Spleen (tissue), 11 donors: Measurements from ENCODE around the gene SLC25A11. TPM values are rescaled to one million over a fixed set of nuclear protein-coding genes. Genes with fewer than 3 reads are reported as not detected.

Experiments
- DNase-seq: peaks from one replicate; pipeline ENCODE4 v3.0.0-alpha.2; 2020
- H3K27ac ChIP-seq, 8 donors: fragments of 200-600 bp; sonication (generic) in 7 of 8; 1 replicate in 4 of 8; 2 replicates in 4 of 8; pipeline versions ENCODE4 v1.5.0 to v1.8.0; 2016 to 2021; ENCODE audit warnings: inconsistent platforms in 4 of 8, mild to moderate bottlenecking in 4 of 8, moderate library complexity in 1 of 8
- H3K27me3 ChIP-seq, 7 donors: fragments of 200-600 bp; sonication (generic) in 6 of 7; replicated peaks in 1 of 7; 1 replicate in 4 of 7; 2 replicates in 3 of 7; pipeline versions ENCODE4 v1.5.0 to v1.8.0; 2016 to 2021; ENCODE audit warnings: inconsistent platforms in 3 of 7, mild to moderate bottlenecking in 1 of 7
- H3K36me3 ChIP-seq, 6 donors: fragments of 200-600 bp; sonication (generic) in 5 of 6; 1 replicate in 4 of 6; 2 replicates in 2 of 6; pipeline versions ENCODE4 v1.5.0 to v1.8.0; 2016 to 2021; ENCODE audit warnings: inconsistent platforms in 2 of 6
- H3K4me1 ChIP-seq, 6 donors: fragments of 200-600 bp; sonication (generic) in 5 of 6; 1 replicate in 3 of 6; 2 replicates in 3 of 6; pipeline versions ENCODE4 v1.5.0 to v1.8.0; 2016 to 2021; ENCODE audit warnings: inconsistent platforms in 3 of 6
- H3K4me3 ChIP-seq, 8 donors: fragments of 200-600 bp; sonication (generic) in 7 of 8; 1 replicate in 4 of 8; 2 replicates in 4 of 8; pipeline versions ENCODE4 v1.5.0 to v1.8.0; 2016 to 2021; ENCODE audit warnings: inconsistent platforms in 4 of 8, mild to moderate bottlenecking in 4 of 8, moderate library complexity in 2 of 8
- H3K9me3 ChIP-seq, 8 donors: fragments of 200-600 bp; sonication (generic) in 7 of 8; 1 replicate in 4 of 8; 2 replicates in 4 of 8; pipeline versions ENCODE4 v1.5.0 to v1.8.0; 2016 to 2021; ENCODE audit warnings: inconsistent platforms in 4 of 8
- POLR2A ChIP-seq, 3 donors: fragments of 450-650 bp; IDR thresholded peaks; one replicate each; pipeline ENCODE4 v1.5.1; 2017; ENCODE audit warnings: antibody characterized with exemption in 3 of 3, mild to moderate bottlenecking in 1 of 3
- POLR2AphosphoS5 ChIP-seq, 3 donors: sonication (generic); formaldehyde crosslinking; IDR thresholded peaks; one replicate each; pipeline ENCODE4 v1.5.1; 2017; ENCODE audit warnings: antibody characterized with exemption in 3 of 3
- WGBS, 5 donors: extraction: QIAGEN DNeasy Blood & Tissue Kit in 3 of 5; methylation state at CpG; one replicate each; pipeline versions ENCODE4 v1.1.5 to v1.1.7; 2013 to 2018; 5-methylcytosine and 5-hydroxymethylcytosine counted together
- intact Hi-C: fragments of 100-400 bp; cut with DNase I; formaldehyde crosslinking; loops from one replicate; pipeline ENCODE4 v1.15.0; 2023; ENCODE audit warnings: low total_unique reads
- polyA plus RNA-seq, 3 donors: library from polyadenylated mRNA; stranded (reverse); fragments of 200-250 nt; gene quantifications; one replicate each; pipeline ENCODE4 v1.2.1, GENCODE V29; 2013
- total RNA-seq, 7 donors: library from RNA; depleted of rRNA in 3 of 7; stranded (reverse); fragments of >200 nt in 3 of 7; fragmentation: NEBNext Ultra II Directional in 4 of 7; extraction: Animal tissue kit (Norgen Biotek cat#: 25700) in 4 of 7; gene quantifications; one replicate each; pipeline versions ENCODE4 v1.1.0 to v1.2.1, GENCODE V29; 2016 to 2021
- TF ChIP-seq, protein P1 (sequence below), 11 experiments: fragments of 200-600 bp in 7 of 11; fragments of 450-650 bp in 4 of 11; sonication (generic) in 4 of 11; IDR thresholded peaks in 8 of 11; conservative IDR thresholded peaks in 3 of 11; 1 replicate in 7 of 11; 2 replicates in 4 of 11; pipeline versions ENCODE4 v1.4.0 to v1.8.0; 2016 to 2021; ENCODE audit warnings: antibody characterized with exemption in 11 of 11, inconsistent platforms in 4 of 11, mild to moderate bottlenecking in 1 of 11
- donor health status: healthy with polysubstance abuse.
- donor health status: DM: no; HTN: no; CAD: no; lungs with moderate emphysema.
- donor health status: DM: no; HTN: no; CAD: no.
- donor health status: Bipolar disorder and iron deficiency.
- donor health status: healthy.
- donor health status: DM: no; HTN: no; CAD: no.
- donor health status: DM: yes; HTN: yes; CAD: no.

The SLC25A11 gene
- total and polyA plus RNA-seq, 10 donors, result 22.1 to 61.0 (median 40.7) TPM

DNA sequence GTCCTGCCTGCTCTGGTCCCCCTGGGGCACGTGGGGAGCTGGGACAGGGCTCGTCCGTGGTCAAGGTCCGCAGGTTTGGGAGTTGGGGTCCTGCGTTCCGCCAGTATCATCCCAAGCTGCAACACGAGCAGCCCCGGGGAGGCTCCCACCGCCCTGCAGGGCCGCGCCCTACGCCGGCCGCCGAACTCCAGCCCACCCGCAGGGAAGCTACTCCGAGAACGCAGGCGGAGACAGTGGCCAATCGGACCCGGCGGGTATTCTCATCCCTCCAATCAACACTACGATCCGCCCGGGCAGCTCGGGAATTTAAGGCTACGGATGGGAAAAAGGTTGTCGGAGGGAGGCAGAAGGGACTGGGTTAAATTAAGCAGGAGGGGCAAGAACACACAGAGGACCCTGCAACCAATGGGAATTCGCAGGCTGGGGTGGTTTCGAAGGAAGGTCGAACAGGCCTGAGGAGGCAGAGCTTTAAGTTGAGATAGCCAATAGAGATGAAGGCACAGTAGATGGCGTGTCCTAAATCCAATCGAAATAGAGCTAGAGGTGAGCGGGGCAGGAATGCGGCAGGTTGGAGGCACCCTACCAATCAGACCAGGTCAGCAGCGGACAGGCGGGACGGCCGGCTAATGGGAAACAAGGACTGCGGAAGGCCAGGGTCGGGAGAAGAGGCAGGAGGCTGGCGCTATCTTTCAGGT, 27.1 kb upstream of the SLC25A11 start:
- peaks cover 15 to 71% (median 35%) of the 10 kb centered on the region in 6 donors for H3K4me1 ChIP-seq
- TF ChIP-seq, protein P1, sequence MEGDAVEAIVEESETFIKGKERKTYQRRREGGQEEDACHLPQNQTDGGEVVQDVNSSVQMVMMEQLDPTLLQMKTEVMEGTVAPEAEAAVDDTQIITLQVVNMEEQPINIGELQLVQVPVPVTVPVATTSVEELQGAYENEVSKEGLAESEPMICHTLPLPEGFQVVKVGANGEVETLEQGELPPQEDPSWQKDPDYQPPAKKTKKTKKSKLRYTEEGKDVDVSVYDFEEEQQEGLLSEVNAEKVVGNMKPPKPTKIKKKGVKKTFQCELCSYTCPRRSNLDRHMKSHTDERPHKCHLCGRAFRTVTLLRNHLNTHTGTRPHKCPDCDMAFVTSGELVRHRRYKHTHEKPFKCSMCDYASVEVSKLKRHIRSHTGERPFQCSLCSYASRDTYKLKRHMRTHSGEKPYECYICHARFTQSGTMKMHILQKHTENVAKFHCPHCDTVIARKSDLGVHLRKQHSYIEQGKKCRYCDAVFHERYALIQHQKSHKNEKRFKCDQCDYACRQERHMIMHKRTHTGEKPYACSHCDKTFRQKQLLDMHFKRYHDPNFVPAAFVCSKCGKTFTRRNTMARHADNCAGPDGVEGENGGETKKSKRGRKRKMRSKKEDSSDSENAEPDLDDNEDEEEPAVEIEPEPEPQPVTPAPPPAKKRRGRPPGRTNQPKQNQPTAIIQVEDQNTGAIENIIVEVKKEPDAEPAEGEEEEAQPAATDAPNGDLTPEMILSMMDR (IDR thresholded peaks at IDR 0.05 in 8 of 11, conservative IDR thresholded peaks at IDR 0.05 in 3 of 11), result peak in 1 of 11 experiments; percentile 26
- TF ChIP-seq POLR2AphosphoS5 (IDR thresholded peaks at IDR 0.05) (peak in 2 of 3 donors; percentile 34 to 72), POLR2A (IDR thresholded peaks at IDR 0.05) (no peak)
- WGBS, 5 donors, result 0 to 1% (median 0%) methylated on average over 31 to 42 of the region's 42 CpGs
- peak overlapping the region; percentile 93 to 95 (median 94) for H3K27ac ChIP-seq
- H3K36me3 ChIP-seq, result peaks cover 0 to 59% (median 21%) of the 10 kb centered on the region in 6 donors
- intact Hi-C loops, result loop anchor here (2.0 kb wide), 1 partner anchor 26 kb away; the partner anchor contains the start of genes RNF167 and SLC25A11
- H3K27me3 ChIP-seq, result no peaks in the 10 kb centered on the region
- H3K9me3 ChIP-seq, result no peaks in the 10 kb centered on the region
- peak; percentile 98 for DNase-seq
- H3K4me3 ChIP-seq, result peak overlapping the region; percentile 72 to 90 (median 84)

DNA sequence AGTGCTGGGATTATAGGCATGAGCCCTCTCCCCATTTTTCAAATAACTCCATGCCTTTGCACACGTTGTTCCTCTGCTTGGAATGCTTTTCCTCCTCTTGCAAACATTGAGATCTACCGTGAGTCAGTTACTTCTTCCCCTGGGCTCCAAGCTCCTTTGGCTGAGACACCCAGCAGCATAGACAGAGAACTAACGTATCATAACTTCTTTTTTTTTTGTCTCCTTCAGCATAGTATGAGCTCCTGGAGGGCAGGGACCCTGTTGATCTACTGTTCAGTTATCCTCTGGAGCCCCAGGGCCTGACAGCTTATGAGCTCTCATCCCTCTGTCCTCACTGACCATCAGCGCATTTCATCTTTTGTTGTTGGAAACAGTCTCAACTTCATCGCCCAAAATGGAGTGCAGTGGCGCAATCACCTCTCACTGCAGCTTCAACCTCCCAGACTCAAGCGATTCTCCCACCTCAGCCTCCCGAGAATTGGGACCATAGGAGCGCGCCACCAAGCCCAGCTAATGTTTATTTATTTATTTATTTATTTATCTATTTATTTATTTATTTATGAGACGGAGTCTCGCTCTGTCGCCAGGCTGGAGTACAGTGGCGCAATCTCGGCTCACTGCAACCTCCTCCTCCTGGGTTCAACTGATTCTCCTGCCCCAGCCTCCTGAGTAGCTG, 25.6 kb upstream of the SLC25A11 start:
- Histone ChIP-seq H3K27ac (peak overlapping the region in 6 of 8 donors; percentile 93 to 95 (median 94)), H3K36me3 (peaks cover 0 to 57% (median 20%) of the 10 kb centered on the region in 6 donors), H3K4me1 (peaks cover 15 to 58% (median 35%) of the 10 kb centered on the region in 6 donors), H3K9me3 (no peaks in the 10 kb centered on the region), H3K27me3 (no peaks in the 10 kb centered on the region), H3K4me3 (peak overlapping the region in 2 of 8 donors; percentile 75 to 87)
- no peak for DNase-seq
- TF ChIP-seq, protein P1 (IDR thresholded peaks at IDR 0.05 in 8 of 11, conservative IDR thresholded peaks at IDR 0.05 in 3 of 11), result no peak
- TF ChIP-seq POLR2A (IDR thresholded peaks at IDR 0.05) (no peak), POLR2AphosphoS5 (IDR thresholded peaks at IDR 0.05) (no peak)
- intact Hi-C loops, result no loop called here
- WGBS, 5 donors, result 92 to 97% (median 94%) methylated on average over 15 of the region's 15 CpGs

DNA sequence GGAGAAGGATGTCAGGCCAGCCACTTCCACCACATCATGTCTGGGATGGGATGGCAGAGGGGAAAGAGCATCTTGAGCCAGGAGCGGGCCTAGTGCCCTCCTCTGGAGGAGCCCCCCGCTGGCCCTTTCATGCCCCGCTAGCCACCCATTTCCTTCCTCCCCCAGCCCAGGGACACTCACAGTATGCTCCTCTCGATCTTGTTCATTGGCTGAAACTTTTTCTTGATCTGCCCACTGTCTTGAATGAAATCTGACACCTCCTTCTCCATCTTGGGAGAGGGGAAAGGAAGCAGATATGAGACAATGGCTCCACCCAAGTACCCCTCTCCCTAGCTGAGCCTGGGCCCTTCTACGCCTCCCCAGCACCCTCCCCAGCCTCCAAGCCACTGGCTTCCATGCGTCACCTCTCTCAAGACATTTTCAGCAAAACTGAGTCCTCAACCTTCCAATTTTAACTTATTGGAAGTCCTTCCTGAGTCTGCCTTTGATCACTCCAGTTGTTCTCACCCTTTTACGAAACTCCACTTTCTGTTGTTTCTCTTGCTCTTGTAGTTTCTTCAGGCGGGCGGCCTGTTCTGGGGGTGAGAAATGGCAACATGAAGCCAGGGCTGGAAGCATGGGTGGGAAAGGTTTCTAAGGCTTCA, 20.6 kb upstream of the SLC25A11 start:
- Histone ChIP-seq H3K4me3 (no peak overlapping the region), H3K4me1 (peaks cover 0 to 16% (median 3%) of the 10 kb centered on the region in 6 donors), H3K36me3 (peaks cover 6 to 69% (median 25%) of the 10 kb centered on the region in 6 donors), H3K27ac (no peak overlapping the region), H3K27me3 (no peaks in the 10 kb centered on the region), H3K9me3 (no peaks in the 10 kb centered on the region)
- TF ChIP-seq POLR2A (IDR thresholded peaks at IDR 0.05), result no peak
- TF ChIP-seq, protein P1 (IDR thresholded peaks at IDR 0.05 in 8 of 11, conservative IDR thresholded peaks at IDR 0.05 in 3 of 11), result no peak
- TF ChIP-seq POLR2AphosphoS5 (IDR thresholded peaks at IDR 0.05), result no peak
- DNase-seq, result no peak
- 80 to 88% (median 85%) methylated on average over 9 of the region's 9 CpGs for WGBS, 5 donors
- intact Hi-C loops, result no loop called here
